ENCODE data around the gene TPPP2. TPM values are rescaled to one million over a fixed set of nuclear protein-coding genes. Genes with fewer than 3 reads are reported as not detected.
"Not testable (repeated sequence)": the region's sequence is repeated elsewhere in the genome, so short reads cannot be mapped to it uniquely, and the experiment has no call there.

TPPP2 gene
- total and polyA plus RNA-seq, 10 of the 15 experiments (the other 5 are each of a cell fraction or from before 2014, with no cell fraction given), result not detected

- H2AFZ ChIP-seq (ENCODE audit: control insufficient read depth, low read depth, low read length); H3K79me2 ChIP-seq (ENCODE audit: control insufficient read depth, insufficient read depth, low read length); H3K4me2 ChIP-seq (ENCODE audit: control insufficient read depth, insufficient read depth); H4K20me1 ChIP-seq (ENCODE audit: control insufficient read depth, insufficient read depth); DNase-seq (ENCODE audit: low read depth, low spot score); H3K9ac ChIP-seq (ENCODE audit: control insufficient read depth, insufficient read depth, low read length); H3K27me3 ChIP-seq (replicated peaks in 1 of 2; ENCODE audit: control insufficient read depth in 2 of 2, insufficient read depth in 2 of 2, low read length in 1 of 2); RAD21 ChIA-PET (ENCODE audit: unreplicated experiment); in situ Hi-C loops (cut with MboI); POLR2A ChIA-PET; H3K9me3 ChIP-seq (replicated peaks; ENCODE audit: control insufficient read depth, insufficient read depth, low read length); H3K27ac ChIP-seq (ENCODE audit: control insufficient read depth, insufficient read depth); H3K36me3 ChIP-seq (ENCODE audit: control insufficient read depth in 2 of 2, insufficient read depth in 2 of 2, low read length in 1 of 2); ATAC-seq; FAIRE-seq; SMC1A ChIA-PET (ENCODE audit: uncharacterized antibody, unreplicated experiment); BruUV-seq (replicated peaks); intact Hi-C loops (cut with micrococcal nuclease; ENCODE audit: unreplicated experiment); H3K4me1 ChIP-seq (ENCODE audit: control insufficient read depth, insufficient read depth, low read length); H3K4me3 ChIP-seq: not testable (repeated sequence)
- 69% methylated on average over 4 of the region's 4 CpGs for WGBS (ENCODE audit: insufficient coverage, insufficient replicate concordance, low lambda C conversion rate, missing lambda C conversion rate)
- CTCF ChIA-PET, result interaction anchor here (0.9 to 1.2 kb wide), 2 partner anchors 14 to 20 kb away, joined by 3 to 5 read pairs; no protein-coding TSS in a partner anchor
Observed at GRCh38 chr14:20985650-20986049, 44.4 kb upstream of the TPPP2 start.

DNA sequence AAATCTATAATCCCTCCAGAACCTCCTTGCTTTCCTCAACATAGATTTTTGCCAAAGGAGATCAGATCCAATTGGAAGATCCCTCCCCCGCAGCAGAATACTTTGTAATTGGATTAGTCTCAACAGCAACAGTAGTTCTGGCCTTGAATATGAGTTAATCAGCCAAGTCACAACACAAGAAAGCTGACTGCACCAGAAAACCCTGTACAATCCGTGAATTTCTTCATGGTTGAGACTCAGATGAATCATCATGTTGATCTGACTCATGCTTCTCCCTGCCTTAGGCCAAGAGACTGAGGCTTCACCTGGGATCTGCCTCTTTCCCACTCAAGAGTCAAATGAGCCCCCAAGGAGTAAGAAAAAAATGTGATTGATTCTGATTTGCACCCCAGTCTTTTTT is 43.2 kb upstream of the TPPP2 start:
- DNase-seq (ENCODE audit: low read depth, low spot score) (no peak), ATAC-seq (no peak), FAIRE-seq (no peak)
- no peaks in the 10 kb centered on the region for H3K36me3 ChIP-seq (ENCODE audit: control insufficient read depth in 2 of 2, insufficient read depth in 2 of 2, low read length in 1 of 2)
- H3K79me2 ChIP-seq (ENCODE audit: control insufficient read depth, insufficient read depth, low read length), result peaks cover 16% of the 10 kb centered on the region
- no peak overlapping the region for H3K4me2 ChIP-seq (ENCODE audit: control insufficient read depth, insufficient read depth)
- SMC1A ChIA-PET (ENCODE audit: uncharacterized antibody, unreplicated experiment), result no interaction called here
- no peaks in the 10 kb centered on the region for H4K20me1 ChIP-seq (ENCODE audit: control insufficient read depth, insufficient read depth)
- POLR2A ChIA-PET, result no interaction called here
- 0% methylated on average over 2 of the region's 2 CpGs for WGBS (ENCODE audit: insufficient coverage, insufficient replicate concordance, low lambda C conversion rate, missing lambda C conversion rate)
- H3K9me3 ChIP-seq (replicated peaks; ENCODE audit: control insufficient read depth, insufficient read depth, low read length), result no peaks in the 10 kb centered on the region
- in situ Hi-C loops (cut with MboI), result no loop called here
- no peak overlapping the region for H2AFZ ChIP-seq (ENCODE audit: control insufficient read depth, low read depth, low read length)
- intact Hi-C loops (cut with micrococcal nuclease; ENCODE audit: unreplicated experiment), result no loop called here
- no peaks in the 10 kb centered on the region for H3K27me3 ChIP-seq (replicated peaks in 1 of 2; ENCODE audit: control insufficient read depth in 2 of 2, insufficient read depth in 2 of 2, low read length in 1 of 2)
- no TSS peak for BruUV-seq (replicated peaks)
- no peak overlapping the region for H3K9ac ChIP-seq (ENCODE audit: control insufficient read depth, insufficient read depth, low read length)
- H3K27ac ChIP-seq (ENCODE audit: control insufficient read depth, insufficient read depth), result no peak overlapping the region
- CTCF ChIA-PET, result no interaction called here
- H3K4me3 ChIP-seq, result no peak overlapping the region
- peaks cover 5% of the 10 kb centered on the region for H3K4me1 ChIP-seq (ENCODE audit: control insufficient read depth, insufficient read depth, low read length)
- RAD21 ChIA-PET (ENCODE audit: unreplicated experiment), result no interaction called here
- TF ChIP-seq REST (IDR thresholded peaks at IDR 0.05; ENCODE audit: low read depth, low read length) (no peak), ZNF622 (IDR thresholded peaks at IDR 0.05) (no peak), TCF12 (IDR thresholded peaks at IDR 0.05; ENCODE audit: low read depth, low read length) (no peak), RUNX3 (IDR thresholded peaks at IDR 0.05; ENCODE audit: low read length) (no peak), ZZZ3 (IDR thresholded peaks at IDR 0.05; ENCODE audit: control insufficient read depth, insufficient read length, low read depth) (no peak), E4F1 (IDR thresholded peaks at IDR 0.05; ENCODE audit: borderline replicate concordance, partially characterized antibody) (no peak)
- TF ChIP-seq, protein P1, sequence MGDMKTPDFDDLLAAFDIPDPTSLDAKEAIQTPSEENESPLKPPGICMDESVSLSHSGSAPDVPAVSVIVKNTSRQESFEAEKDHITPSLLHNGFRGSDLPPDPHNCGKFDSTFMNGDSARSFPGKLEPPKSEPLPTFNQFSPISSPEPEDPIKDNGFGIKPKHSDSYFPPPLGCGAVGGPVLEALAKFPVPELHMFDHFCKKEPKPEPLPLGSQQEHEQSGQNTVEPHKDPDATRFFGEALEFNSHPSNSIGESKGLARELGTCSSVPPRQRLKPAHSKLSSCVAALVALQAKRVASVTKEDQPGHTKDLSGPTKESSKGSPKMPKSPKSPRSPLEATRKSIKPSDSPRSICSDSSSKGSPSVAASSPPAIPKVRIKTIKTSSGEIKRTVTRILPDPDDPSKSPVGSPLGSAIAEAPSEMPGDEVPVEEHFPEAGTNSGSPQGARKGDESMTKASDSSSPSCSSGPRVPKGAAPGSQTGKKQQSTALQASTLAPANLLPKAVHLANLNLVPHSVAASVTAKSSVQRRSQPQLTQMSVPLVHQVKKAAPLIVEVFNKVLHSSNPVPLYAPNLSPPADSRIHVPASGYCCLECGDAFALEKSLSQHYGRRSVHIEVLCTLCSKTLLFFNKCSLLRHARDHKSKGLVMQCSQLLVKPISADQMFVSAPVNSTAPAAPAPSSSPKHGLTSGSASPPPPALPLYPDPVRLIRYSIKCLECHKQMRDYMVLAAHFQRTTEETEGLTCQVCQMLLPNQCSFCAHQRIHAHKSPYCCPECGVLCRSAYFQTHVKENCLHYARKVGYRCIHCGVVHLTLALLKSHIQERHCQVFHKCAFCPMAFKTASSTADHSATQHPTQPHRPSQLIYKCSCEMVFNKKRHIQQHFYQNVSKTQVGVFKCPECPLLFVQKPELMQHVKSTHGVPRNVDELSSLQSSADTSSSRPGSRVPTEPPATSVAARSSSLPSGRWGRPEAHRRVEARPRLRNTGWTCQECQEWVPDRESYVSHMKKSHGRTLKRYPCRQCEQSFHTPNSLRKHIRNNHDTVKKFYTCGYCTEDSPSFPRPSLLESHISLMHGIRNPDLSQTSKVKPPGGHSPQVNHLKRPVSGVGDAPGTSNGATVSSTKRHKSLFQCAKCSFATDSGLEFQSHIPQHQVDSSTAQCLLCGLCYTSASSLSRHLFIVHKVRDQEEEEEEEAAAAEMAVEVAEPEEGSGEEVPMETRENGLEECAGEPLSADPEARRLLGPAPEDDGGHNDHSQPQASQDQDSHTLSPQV (IDR thresholded peaks at IDR 0.05), result no peak

All from GM12878 (cell line).